Neuron (in vitro differentiated cells): Measurements from ENCODE around the gene PAK2.
"Not testable (repeated sequence)": the region's sequence is repeated elsewhere in the genome, so short reads cannot be mapped to it uniquely, and the experiment has no call there.

Experiments used
- H2AFZ ChIP-seq: one replicate; pipeline ENCODE4 v1.6.1; 2013; ENCODE audit warnings: low read depth, mild to moderate bottlenecking, inconsistent platforms, low read length, moderate library complexity
- H3K27me3 ChIP-seq: one replicate; pipeline ENCODE4 v1.6.1; 2013; ENCODE audit warnings: low read length; ENCODE audit not compliant: insufficient read depth
- H3K36me3 ChIP-seq: one replicate; pipeline ENCODE4 v1.6.1; 2013; ENCODE audit warnings: low read length; ENCODE audit not compliant: insufficient read depth
- H3K4me1 ChIP-seq: one replicate; pipeline ENCODE4 v1.6.1; 2013; ENCODE audit warnings: low read length; ENCODE audit not compliant: insufficient read depth
- H3K4me3 ChIP-seq: 2 replicates; pipeline ENCODE4 v1.5.1; 2013; ENCODE audit warnings: mild to moderate bottlenecking, low read length, moderate library complexity
- H3K9me3 ChIP-seq: one replicate; pipeline ENCODE4 v1.6.1; 2013; ENCODE audit warnings: low read length

The PAK2 gene

DNA sequence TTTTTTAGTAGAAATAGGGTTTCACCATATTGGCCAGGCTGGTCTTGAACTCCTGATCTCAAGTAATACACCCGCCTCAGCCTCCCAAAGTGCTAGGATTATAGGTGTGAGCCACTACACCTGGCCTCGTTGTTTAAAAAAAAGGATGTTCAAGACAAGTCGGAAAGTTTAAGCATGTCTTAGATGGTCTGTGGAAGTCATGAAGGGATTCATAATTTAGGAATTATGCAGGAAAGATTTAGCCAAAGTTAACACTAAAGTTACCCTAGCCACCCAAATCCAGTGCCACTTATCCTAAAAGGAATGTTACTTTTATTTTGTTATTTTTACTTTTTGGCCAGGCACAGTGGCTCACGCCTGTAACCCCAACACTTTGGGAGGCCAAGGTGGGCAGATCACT lies 108.7 kb downstream of the PAK2 start:
- not testable (repeated sequence) for H3K4me1 ChIP-seq, H3K9me3 ChIP-seq, H3K27me3 ChIP-seq, H3K36me3 ChIP-seq, H2AFZ ChIP-seq, H3K4me3 ChIP-seq

- Histone ChIP-seq H3K9me3 (no peaks in the 10 kb centered on the region), H3K27me3 (no peaks in the 10 kb centered on the region), H2AFZ (no peak overlapping the region), H3K4me1 (no peaks in the 10 kb centered on the region), H3K4me3 (no peak overlapping the region), H3K36me3 (no peaks in the 10 kb centered on the region)
Observed at GRCh38 chr3:196849180-196849741, 109.6 kb downstream of the PAK2 start.

GRCh38 chr3:196863000-196863399 lies 123.3 kb downstream of the PAK2 start:
- H3K27me3 ChIP-seq, H3K36me3 ChIP-seq, H3K4me3 ChIP-seq, H3K9me3 ChIP-seq, H2AFZ ChIP-seq, H3K4me1 ChIP-seq: not testable (repeated sequence)

- Histone ChIP-seq H3K27me3 (no peaks in the 10 kb centered on the region), H3K4me3 (peak overlapping the region; percentile 79), H2AFZ (peak overlapping the region; percentile 56), H3K4me1 (peaks cover 16% of the 10 kb centered on the region), H3K9me3 (no peaks in the 10 kb centered on the region), H3K36me3 (peaks cover 4% of the 10 kb centered on the region)
Observed at GRCh38 chr3:196867155-196867506, 127.5 kb downstream of the PAK2 start.

DNA sequence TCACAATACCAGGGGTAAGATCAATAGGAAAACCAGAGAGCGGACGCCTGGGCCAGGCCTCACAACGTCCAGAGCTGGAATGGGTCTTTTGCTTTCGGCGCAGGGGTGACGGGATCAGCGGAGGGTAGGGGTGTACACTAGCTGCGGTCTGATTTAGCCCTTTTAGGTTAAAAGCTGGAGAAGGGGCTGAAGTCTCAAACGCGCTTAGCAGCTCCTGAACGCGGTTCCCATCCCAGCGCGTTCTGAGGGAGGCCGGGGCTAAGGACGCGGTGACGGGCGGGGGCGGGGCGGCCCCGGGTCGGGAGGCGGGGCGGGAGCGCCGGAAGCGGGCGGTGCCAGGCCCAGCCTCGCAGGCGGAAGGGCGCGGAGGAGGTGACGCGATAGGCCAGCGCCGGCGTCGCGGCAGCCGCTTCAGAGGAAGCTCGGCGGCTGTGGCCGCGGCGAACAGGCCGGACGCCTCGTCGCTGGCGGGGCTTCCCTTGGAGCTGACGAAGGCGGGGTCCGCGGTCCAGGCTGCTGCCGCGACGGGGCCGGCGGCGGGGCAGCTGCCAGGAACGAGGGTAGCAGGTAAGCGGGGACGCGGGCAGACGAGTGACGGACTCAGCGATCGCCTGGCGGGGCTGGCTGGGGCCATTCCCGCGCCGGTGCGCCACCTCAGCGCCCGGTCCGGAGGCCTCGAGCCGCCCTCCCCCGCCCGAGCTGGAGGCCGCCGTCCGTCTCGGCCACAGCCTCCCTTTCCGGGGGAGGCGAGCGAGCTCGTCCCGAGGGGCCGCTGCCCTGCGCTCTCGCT lies 128.0 kb downstream of the PAK2 start, which contains the start of gene SENP5:
SENP5 (plus strand) TSS at position 414 of the 790 bp plus-strand sequence. CDS start 17,262 bp downstream, outside the sequence.
- Histone ChIP-seq H3K27me3 (no peaks in the 10 kb centered on the region), H3K36me3 (peaks cover 4% of the 10 kb centered on the region), H3K4me1 (peaks cover 16% of the 10 kb centered on the region), H2AFZ (peak within 1 kb of the TSS; percentile 56), H3K4me3 (peak within 1 kb of the TSS; percentile 79), H3K9me3 (no peaks in the 10 kb centered on the region)

- Histone ChIP-seq H2AFZ (peak overlapping the region; percentile 51), H3K9me3 (no peaks in the 10 kb centered on the region), H3K4me3 (peak overlapping the region; percentile 79), H3K36me3 (peaks cover 4% of the 10 kb centered on the region), H3K4me1 (peaks cover 16% of the 10 kb centered on the region), H3K27me3 (no peaks in the 10 kb centered on the region)
Observed at GRCh38 chr3:196868297-196868661, 128.6 kb downstream of the PAK2 start.

DNA sequence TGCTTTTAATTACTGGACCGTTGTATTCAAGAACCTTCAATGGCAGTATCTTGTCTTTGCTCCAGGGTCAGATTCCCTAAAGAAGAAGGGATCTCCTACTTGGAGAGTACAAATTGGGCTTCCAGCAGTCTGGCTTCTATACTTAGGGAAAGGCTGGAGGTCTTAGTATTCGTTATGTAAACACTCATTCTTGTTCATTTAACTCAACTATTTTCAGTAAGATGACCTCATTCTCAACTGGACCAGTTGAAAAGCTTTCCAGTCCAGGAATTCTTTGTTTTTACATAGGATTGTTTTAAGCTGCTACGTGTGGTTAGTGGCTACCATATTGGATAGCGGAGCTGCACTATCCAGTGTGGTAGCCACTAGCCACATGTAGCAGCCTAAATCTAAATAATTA lies 132.7 kb downstream of the PAK2 start:
- no peaks in the 10 kb centered on the region for H3K27me3 ChIP-seq
- H2AFZ ChIP-seq = no peak overlapping the region
- H3K4me1 ChIP-seq = peaks cover 12% of the 10 kb centered on the region
- no peak overlapping the region for H3K4me3 ChIP-seq
- no peaks in the 10 kb centered on the region for H3K9me3 ChIP-seq
- H3K36me3 ChIP-seq = peaks cover 7% of the 10 kb centered on the region

DNA sequence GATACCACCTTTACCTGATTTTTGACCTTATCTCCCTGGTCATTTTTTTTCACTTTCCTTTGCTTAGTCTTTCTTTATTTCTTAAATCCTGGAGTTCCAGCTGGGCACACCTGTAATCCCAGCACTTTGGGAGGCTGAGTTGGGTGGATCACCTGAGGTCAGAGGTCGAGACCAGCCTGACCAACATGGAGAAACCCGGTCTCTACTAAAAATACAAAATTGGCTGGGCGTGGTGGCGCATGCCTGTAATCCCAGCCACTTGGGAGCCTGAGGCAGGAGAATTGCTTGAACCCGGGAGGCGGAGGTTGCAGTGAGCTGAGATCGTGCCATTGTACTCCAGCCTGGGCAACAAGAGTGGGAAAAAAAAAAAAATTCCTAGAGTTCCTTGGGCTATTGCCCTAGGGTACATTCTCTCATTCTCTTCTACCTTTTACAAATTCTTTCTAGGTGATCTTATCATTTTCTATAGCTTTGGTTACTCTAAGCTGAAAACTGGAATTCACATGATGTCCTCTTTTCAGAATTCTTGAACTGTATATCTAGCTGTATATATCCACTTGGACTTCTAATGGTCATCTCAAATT lies 134.9 kb downstream of the PAK2 start:
- not testable (repeated sequence) for H3K4me1 ChIP-seq, H3K4me3 ChIP-seq, H3K9me3 ChIP-seq, H3K27me3 ChIP-seq, H2AFZ ChIP-seq, H3K36me3 ChIP-seq

DNA sequence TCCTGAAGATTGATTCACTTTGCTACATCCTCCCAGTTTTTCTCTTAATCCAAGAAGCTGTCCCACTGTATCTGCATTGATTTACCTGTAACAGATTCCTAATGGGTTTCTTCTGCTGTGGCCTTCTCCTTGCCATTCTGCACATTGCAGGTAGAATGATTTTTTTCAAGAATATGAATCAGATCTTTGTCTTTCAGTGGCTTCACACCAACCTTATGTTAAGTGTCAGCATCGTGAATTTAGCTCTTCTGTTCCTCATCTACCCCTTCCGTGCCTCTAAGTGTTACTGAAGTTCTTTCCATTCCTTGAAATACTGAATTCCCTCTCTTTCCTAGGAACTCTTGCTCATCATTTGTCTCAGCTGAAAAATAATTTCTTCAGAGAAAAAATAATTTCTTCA lies 135.6 kb downstream of the PAK2 start:
- H3K36me3 ChIP-seq = peaks cover 4% of the 10 kb centered on the region
- no peaks in the 10 kb centered on the region for H3K9me3 ChIP-seq
- H2AFZ ChIP-seq = no peak overlapping the region
- no peak overlapping the region for H3K4me3 ChIP-seq
- H3K27me3 ChIP-seq = no peaks in the 10 kb centered on the region
- H3K4me1 ChIP-seq = no peaks in the 10 kb centered on the region
